CD1c-positive myeloid dendritic cell (primary cell): Measurements from ENCODE around the gene ASAP2.

Experiments
- DNase-seq: peaks from one replicate; pipeline ENCODE4 v3.0.0-alpha.2; 2016; ENCODE audit errors: extremely low spot score

The ASAP2 gene

GRCh38 chr2:9230881-9231280 lies 24.3 kb downstream of the ASAP2 start:
- peak; percentile 63 for DNase-seq

- peak; percentile 41 for DNase-seq
Observed at GRCh38 chr2:9231291-9232165, 24.9 kb downstream of the ASAP2 start.

DNA sequence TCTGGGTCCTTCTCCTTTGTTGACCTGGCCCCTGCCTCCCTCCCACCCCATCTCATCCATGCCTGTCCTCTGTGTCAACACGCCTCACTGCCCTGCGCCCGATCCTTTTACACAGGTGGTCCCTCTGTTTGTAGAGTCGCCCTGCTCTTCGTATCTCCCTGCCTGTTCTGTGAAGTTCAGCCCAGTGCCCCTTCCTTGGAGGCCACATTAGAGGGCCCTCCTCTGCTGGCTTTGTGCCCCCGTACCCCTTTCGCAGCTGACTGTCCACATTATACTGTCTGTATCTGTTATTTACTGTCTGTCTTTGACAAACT lies 25.5 kb downstream of the ASAP2 start:
- DNase-seq: no peak

DNA sequence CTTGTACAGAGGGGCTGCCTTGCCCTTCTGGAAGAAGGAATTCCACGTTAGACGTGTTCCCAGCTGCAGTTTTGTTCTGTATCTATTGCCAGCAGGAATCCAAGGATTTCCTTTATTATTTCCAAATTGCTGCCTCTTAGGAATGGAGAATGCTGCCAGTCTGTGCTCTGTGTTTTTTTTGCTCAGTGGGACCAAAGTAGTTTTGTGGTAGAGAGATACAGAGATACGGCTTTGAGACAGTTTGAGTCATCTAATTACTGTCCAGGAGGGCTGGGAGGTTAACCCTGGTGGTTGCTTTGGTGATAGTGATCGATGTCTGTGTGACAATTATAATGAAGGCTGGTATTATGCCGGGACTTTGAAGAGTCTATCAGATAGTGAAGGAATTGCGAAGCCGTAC lies 26.3 kb downstream of the ASAP2 start:
- DNase-seq: no peak

- peak; percentile 85 for DNase-seq
Observed at GRCh38 chr2:9234680-9235146, 28.1 kb downstream of the ASAP2 start.

DNA sequence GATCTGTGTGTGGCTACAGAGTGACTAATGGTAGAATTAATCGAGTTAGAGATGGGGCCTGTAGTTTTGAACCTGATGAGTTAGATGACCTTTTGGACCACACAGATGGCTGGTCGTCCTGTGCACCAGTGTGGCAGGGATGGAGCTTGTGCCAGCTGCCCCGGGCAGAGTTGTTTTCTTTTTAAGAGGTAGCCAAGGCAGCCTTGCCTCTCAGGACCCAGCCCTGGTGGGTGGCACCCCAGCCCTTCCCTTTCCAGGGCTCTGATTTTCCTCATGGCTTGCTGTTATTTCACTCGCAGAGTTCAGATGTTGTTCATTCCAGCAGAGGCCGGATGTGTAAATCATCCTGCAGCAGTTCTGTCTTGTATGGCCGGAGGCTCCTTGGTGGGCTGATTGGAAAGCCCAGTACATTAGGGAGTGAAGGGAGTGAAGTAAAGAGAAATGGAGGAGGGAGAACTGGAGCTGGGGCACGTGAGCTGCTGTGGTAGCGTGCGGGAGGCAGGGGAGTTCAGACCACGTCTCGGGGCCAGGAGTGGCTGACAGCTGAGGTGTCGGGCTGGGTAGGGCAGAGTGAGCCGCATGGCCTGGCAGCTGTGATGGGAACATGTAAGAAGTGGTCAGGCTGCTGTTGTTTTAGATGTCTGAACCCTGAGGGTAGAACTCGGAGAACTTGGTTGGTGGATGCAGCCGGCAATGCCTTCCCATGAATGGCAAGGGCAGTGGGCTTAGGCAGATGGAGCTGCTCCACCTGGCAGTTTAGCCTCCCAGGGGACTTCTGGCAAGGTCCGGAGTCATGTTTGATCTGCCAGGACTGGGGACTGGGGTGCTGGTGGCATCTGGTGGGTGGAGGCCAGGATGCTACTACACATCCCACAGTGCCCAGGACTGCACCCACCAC lies 28.8 kb downstream of the ASAP2 start:
- DNase-seq: no peak

- no peak for DNase-seq
Observed at GRCh38 chr2:9236045-9236344, 29.4 kb downstream of the ASAP2 start.

DNA sequence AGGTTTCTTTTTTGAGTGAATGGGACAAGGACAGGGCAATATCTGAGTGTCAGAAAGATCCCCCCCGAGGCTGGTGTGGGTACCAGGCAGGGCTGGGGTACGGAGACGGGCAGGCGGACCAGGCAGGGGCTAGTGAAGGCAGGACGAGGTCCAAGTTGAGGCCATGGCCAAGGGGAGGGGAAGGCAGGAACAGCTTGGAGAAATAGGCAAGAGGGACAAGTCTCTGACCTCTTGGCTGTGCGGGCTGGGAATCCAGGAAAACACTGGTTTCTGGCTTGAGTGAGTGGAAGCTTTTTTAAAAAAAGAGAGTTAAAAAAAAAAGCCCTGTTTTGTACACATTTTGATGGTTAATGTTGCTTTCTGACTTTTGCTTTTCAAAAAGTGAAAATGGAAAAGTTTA lies 30.3 kb downstream of the ASAP2 start:
- DNase-seq: no peak

DNA sequence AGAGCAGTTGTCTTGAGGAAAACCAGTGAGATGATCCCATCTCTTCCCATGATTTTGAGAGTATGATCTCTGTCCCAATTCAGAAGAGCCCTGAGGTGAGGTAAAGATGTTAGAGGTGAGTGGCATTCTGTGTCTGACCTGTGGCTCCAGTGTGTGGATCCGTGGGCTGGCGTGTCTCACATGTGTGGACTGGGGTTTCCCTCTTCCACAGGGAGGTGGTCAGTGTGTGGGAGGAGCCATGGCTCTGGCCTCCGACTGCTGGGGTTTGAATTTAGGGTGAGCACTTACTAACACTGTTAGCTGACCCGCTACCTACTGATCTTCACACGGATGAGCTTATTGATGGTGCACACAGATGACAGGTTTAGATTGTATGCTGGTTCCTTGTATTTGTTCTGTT lies 31.2 kb downstream of the ASAP2 start:
- DNase-seq: no peak

GRCh38 chr2:9238591-9239326 lies 32.1 kb downstream of the ASAP2 start:
- no peak for DNase-seq

- no peak for DNase-seq
Observed at GRCh38 chr2:9239616-9240015, 33.0 kb downstream of the ASAP2 start.

DNA sequence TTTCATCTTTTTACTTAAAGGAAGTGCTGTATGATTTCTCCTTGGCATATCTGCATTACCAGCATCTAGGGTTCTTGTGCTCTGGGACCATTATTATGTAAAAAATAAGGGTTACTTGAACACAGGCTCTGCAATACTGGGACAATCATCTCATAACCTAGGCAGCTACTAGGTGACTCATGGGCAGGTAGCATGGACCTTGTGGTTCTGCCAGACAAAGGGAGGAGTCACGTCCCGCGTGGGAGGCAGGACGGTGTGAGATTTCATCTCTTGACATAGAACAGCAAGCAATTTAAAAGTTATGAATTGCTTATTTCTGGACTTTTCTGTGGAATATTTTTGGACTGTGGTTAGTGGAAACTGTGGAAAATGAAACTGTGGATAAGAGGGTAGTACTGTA lies 34.1 kb downstream of the ASAP2 start:
- no peak for DNase-seq

- no peak for DNase-seq
Observed at GRCh38 chr2:9241233-9241632, 34.6 kb downstream of the ASAP2 start.

- DNase-seq: no peak
Observed at GRCh38 chr2:9243357-9243756, 36.7 kb downstream of the ASAP2 start.

- DNase-seq: no peak
Observed at GRCh38 chr2:9244985-9245544, 38.5 kb downstream of the ASAP2 start.

- no peak for DNase-seq
Observed at GRCh38 chr2:9247177-9247576, 40.6 kb downstream of the ASAP2 start.

GRCh38 chr2:9247786-9248185 lies 41.2 kb downstream of the ASAP2 start:
- no peak for DNase-seq

- no peak for DNase-seq
Observed at GRCh38 chr2:9248363-9248762, 41.8 kb downstream of the ASAP2 start.

DNA sequence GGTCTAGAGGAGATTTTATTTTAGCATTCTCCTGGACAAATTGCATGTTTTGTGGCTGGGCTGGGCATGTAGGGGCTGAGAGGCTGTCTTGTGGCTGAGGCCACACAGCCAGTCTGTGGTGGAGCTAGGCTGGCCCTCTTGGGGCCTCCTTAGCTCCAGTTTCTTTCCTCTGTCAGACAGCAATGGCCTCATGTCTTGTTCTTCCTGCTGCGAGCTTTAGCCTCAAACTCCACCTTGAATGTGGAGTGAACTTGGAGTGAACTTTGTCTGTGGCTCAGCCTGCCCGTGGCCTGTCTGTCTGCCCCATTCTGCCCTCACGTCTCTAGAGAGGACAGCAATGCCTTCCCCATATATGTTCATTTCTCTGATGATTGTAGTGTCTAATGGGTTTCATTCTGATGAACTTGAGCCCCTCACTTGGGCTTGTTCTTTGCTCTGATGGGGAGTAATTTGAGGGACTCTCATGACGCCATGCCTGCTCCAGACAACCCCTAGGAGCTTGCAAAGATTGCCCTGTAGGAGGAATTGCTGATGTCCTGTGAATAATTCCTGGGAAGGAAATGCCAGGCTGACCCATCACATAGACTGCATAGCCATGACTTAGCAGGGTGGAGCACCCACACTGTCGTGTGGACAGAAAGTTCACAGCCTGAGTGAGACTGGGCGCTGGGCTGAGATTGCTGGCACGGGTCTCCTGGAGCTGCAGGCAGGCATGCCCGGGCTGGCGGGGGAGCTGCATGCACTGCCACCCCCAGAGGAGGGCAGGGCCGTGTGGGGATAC lies 42.6 kb downstream of the ASAP2 start:
- DNase-seq: no peak

GRCh38 chr2:9250091-9250490 lies 43.5 kb downstream of the ASAP2 start:
- DNase-seq: no peak

- no peak for DNase-seq
Observed at GRCh38 chr2:9250498-9251153, 44.0 kb downstream of the ASAP2 start.
